ENCODE data around the gene PDIA6. TPM values are rescaled to one million over a fixed set of nuclear protein-coding genes. Genes with fewer than 3 reads are reported as not detected.

PDIA6 gene
- total RNA-seq, 4 donors from 2014 or later = 81.3 to 138 (median 90.3) TPM

DNA sequence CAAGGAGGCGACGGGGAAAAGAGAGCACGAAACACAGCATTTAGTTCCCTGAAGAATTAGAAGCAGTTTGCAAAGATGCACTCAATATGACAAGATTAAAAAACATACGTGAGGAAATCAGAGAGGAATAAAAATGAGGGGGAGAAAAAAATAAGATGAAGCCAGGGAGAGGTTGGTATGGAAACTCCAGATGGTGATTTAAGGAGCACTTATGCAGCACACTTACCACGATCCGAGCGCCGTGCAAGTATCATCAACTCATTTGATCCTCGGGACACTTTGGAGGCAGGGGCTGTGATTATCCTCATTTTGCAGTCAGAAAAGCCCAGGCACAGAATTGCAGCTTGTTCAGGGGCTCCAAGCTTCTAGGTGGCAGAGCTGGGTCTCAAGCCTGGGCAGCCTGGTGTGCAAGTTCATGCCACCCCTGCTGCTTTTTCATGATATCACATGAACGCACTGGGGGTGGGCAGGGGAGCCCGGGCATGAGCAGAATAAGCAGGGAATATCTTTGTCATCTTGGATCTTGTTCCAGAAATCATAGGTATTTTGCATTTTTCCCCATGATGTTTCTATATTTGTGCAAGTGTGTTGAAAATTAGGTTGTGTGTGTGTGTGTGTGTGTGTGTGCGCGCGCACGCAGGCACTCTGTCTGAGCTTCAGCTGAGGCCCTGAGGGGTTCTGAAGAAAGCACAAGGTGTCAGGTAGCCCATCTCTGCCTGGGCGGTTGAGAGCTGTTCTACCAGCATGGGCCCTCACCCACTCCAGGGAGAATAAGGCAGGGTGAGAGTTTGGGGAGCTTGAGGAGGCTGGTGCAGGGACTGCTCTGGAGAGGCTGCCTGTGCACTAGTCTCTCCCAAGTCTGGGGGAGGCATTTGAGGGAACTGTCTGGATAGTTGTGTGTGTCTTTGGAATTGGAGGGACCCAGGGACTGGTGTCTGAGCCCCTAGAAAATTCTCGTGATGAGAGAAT lies 25.0 kb upstream of the PDIA6 start:
- peaks cover 0 to 30% (median 0%) of the 10 kb centered on the region in 3 donors for H3K9me3 ChIP-seq
- WGBS, 2 donors (ENCODE audit: low coverage in 1 of 2) = 67 to 75% methylated on average over 7 to 14 of the region's 17 CpGs
- H3K4me3 ChIP-seq = no peak overlapping the region
- peaks cover 0 to 10% (median 6%) of the 10 kb centered on the region in 3 donors for H3K4me1 ChIP-seq
- no peak for ATAC-seq
- TF ChIP-seq EP300 (IDR thresholded peaks at IDR 0.05) (no peak), POLR2AphosphoS5 (IDR thresholded peaks at IDR 0.05) (no peak), POLR2A (IDR thresholded peaks at IDR 0.05) (no peak)
- TF ChIP-seq, protein P1, sequence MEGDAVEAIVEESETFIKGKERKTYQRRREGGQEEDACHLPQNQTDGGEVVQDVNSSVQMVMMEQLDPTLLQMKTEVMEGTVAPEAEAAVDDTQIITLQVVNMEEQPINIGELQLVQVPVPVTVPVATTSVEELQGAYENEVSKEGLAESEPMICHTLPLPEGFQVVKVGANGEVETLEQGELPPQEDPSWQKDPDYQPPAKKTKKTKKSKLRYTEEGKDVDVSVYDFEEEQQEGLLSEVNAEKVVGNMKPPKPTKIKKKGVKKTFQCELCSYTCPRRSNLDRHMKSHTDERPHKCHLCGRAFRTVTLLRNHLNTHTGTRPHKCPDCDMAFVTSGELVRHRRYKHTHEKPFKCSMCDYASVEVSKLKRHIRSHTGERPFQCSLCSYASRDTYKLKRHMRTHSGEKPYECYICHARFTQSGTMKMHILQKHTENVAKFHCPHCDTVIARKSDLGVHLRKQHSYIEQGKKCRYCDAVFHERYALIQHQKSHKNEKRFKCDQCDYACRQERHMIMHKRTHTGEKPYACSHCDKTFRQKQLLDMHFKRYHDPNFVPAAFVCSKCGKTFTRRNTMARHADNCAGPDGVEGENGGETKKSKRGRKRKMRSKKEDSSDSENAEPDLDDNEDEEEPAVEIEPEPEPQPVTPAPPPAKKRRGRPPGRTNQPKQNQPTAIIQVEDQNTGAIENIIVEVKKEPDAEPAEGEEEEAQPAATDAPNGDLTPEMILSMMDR (IDR thresholded peaks at IDR 0.05) = no peak
- H3K27me3 ChIP-seq = peaks cover 34% of the 10 kb centered on the region
- no peaks in the 10 kb centered on the region for H3K36me3 ChIP-seq
- no peak overlapping the region for H3K27ac ChIP-seq

DNA sequence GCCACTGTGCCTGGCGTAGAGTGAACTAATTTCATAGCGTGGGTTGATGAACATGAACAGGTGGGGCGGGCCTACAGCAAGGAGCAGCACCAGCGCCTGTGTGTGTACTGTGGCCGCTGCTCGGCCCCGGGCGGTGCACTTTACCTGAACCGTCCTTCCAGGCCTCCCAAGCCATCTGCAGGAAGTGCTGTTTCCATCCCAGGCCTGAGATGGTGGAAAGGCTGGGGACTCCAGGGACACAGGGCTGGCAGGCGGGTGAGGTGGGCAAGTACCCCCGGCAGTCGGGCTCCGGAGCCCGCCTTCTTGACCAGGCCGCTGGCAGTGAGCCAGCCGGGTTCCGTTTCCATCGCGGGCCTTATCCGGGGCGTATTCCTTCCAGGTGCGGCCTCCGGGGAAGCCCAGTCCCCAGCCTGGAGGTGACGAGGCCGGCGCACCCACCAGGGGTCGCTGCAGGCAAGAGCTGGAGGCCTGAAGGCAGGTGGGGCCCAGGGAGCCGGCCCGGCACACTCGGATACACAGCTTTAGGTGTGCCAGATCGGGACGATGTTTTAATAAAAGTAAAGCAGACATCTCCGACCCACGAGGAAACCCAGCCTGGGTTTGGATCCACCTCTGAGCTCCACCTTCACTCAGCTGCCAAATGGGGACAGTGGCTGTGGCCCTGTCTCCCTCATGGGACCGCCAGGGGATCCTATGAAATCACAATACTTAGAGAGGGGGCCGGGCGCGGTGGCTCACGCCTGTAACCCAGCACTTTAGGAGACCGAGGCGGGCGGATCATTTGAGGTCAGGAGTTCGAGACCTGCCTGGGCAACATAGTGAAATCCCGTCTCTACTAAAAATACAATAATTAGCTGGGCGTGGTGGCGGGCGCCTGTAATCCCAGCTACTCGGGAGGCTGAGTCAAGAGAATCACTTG lies 22.7 kb upstream of the PDIA6 start:
- peak; percentile 71 for ATAC-seq
- no peaks in the 10 kb centered on the region for H3K36me3 ChIP-seq
- peaks cover 0 to 16% (median 11%) of the 10 kb centered on the region in 3 donors for H3K4me1 ChIP-seq
- no peak for TF ChIP-seq EP300 (IDR thresholded peaks at IDR 0.05)
- TF ChIP-seq, protein P1 (IDR thresholded peaks at IDR 0.05) = peak; percentile 62 to 92 (median 74)
- H3K9me3 ChIP-seq = peaks cover 0 to 7% (median 0%) of the 10 kb centered on the region in 3 donors
- H3K4me3 ChIP-seq = no peak overlapping the region
- no peak overlapping the region for H3K27ac ChIP-seq
- 69 to 80% methylated on average over 1 to 9 of the region's 48 CpGs for WGBS, 2 donors (ENCODE audit: low coverage in 1 of 2)
- peaks cover 52% of the 10 kb centered on the region for H3K27me3 ChIP-seq

DNA sequence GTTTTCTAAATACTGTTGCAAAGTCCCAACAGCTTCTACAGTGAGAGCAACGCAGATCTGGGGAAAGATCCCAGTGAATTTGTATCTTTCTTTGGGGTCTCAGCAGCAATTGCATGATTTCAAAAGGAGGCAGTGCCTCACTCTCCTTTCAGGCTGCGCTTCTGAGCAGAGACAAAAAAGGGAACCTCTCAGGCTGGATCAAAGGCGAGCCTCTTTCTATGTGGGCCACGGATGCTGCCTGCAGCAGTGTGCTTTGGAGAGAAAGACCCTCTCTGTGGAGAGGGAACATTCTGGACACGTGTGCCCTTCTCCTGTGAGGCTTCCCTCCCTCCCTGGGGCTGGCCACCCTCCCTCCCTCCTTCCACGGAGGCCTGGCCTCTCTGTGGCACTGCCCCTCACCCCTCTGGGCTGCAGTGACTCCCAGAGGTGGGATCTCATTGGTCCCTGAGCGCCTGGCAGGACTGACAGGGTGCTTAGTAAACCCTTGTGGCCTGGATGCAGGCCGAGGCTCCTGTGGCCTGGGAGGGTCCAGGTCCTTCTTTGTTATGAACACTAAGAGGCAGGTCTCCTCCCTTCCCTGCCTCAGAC lies 21.6 kb upstream of the PDIA6 start:
- TF ChIP-seq POLR2A (IDR thresholded peaks at IDR 0.05) (no peak), EP300 (IDR thresholded peaks at IDR 0.05) (no peak), POLR2AphosphoS5 (IDR thresholded peaks at IDR 0.05) (no peak)
- TF ChIP-seq, protein P1 (IDR thresholded peaks at IDR 0.05) = no peak
- Histone ChIP-seq H3K9me3 (no peaks in the 10 kb centered on the region), H3K36me3 (no peaks in the 10 kb centered on the region), H3K27me3 (peaks cover 55% of the 10 kb centered on the region), H3K4me3 (no peak overlapping the region), H3K4me1 (peaks cover 0 to 16% (median 11%) of the 10 kb centered on the region in 3 donors), H3K27ac (no peak overlapping the region)
- ATAC-seq = no peak
- 40 to 94% methylated on average over 2 to 3 of the region's 8 CpGs for WGBS, 2 donors (ENCODE audit: low coverage in 1 of 2)

DNA sequence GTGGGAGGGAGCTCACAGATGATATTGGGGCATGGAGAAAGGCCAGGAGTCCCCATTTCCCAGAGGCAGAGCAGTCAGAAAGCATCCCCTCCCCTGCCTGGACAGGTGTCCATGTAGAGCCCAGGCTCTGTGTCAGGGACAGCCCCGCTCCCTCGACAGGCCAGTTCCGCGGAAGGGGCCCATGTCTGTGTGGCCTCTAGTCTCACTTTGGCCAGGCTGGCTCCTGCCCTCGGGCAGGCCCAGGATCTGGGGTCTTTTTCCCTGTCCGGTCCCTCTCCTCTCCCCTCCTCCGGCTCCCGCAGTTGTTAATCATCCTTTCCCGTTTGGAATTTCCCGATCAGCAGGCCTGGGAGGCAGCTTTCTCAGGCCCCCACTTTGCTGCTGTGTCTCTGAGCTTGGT lies 20.4 kb upstream of the PDIA6 start:
- peaks cover 0 to 16% (median 11%) of the 10 kb centered on the region in 3 donors for H3K4me1 ChIP-seq
- 79 to 80% methylated on average over 1 to 6 of the region's 10 CpGs for WGBS, 2 donors (ENCODE audit: low coverage in 1 of 2)
- TF ChIP-seq POLR2A (IDR thresholded peaks at IDR 0.05) = no peak
- TF ChIP-seq POLR2AphosphoS5 (IDR thresholded peaks at IDR 0.05) = no peak
- no peak for TF ChIP-seq EP300 (IDR thresholded peaks at IDR 0.05)
- TF ChIP-seq, protein P1 (IDR thresholded peaks at IDR 0.05) = no peak
- H3K4me3 ChIP-seq = no peak overlapping the region
- H3K9me3 ChIP-seq = no peaks in the 10 kb centered on the region
- no peaks in the 10 kb centered on the region for H3K36me3 ChIP-seq
- no peak overlapping the region for H3K27ac ChIP-seq
- no peak for ATAC-seq
- H3K27me3 ChIP-seq = peaks cover 64% of the 10 kb centered on the region
